Astrocyte (in vitro differentiated cells and primary cell): Measurements from ENCODE around the gene TEAD1. TPM values are rescaled to one million over a fixed set of nuclear protein-coding genes. Genes with fewer than 3 reads are reported as not detected.
"Not testable (repeated sequence)": the region's sequence is repeated elsewhere in the genome, so short reads cannot be mapped to it uniquely, and the experiment has no call there.

Experiments
- DNase-seq: peaks from one replicate; pipeline ENCODE4 v3.0.0-alpha.2; 2010; ENCODE audit warnings: low read depth
- FAIRE-seq: peaks from 2 replicates; lab custom pipeline; 2011; peaks lifted over from hg19 to GRCh38; lab: Jason Lieb, UNC
- H2AFZ ChIP-seq: 2 replicates; pipeline ENCODE4 v1.6.0; 2012; ENCODE audit warnings: low read depth, low read length, inconsistent platforms
- H3K27ac ChIP-seq: 2 replicates; pipeline ENCODE4 v1.5.1; 2011; ENCODE audit warnings: low read depth, low read length, inconsistent platforms
- H3K27me3 ChIP-seq: 2 replicates; pipeline ENCODE4 v1.6.0; 2011; ENCODE audit warnings: low read length, inconsistent platforms; ENCODE audit not compliant: insufficient read depth
- H3K36me3 ChIP-seq: 2 replicates; pipeline ENCODE4 v1.5.1; 2011; ENCODE audit warnings: low read length, inconsistent platforms; ENCODE audit not compliant: insufficient read depth
- H3K4me1 ChIP-seq: 2 replicates; pipeline ENCODE4 v1.5.1; 2011; ENCODE audit warnings: low read length, inconsistent platforms; ENCODE audit not compliant: insufficient read depth
- H3K4me2 ChIP-seq: 2 replicates; pipeline ENCODE4 v1.6.0; 2012; ENCODE audit warnings: low read length, inconsistent platforms
- H3K4me3 ChIP-seq: 2 replicates; pipeline ENCODE4 v1.5.1; 2011; ENCODE audit warnings: low read depth, mild to moderate bottlenecking, low read length, inconsistent platforms; ENCODE audit not compliant: insufficient read depth
- H3K79me2 ChIP-seq: 2 replicates; pipeline ENCODE4 v1.6.0; 2012; ENCODE audit warnings: mild to moderate bottlenecking, low read length, inconsistent platforms; ENCODE audit not compliant: insufficient read depth
- H3K9ac ChIP-seq: 2 replicates; pipeline ENCODE4 v1.6.0; 2012; ENCODE audit warnings: mild to moderate bottlenecking, low read length, inconsistent platforms
- H3K9me3 ChIP-seq: 2 replicates; pipeline ENCODE4 v1.5.1; 2012; ENCODE audit warnings: low read depth, mild to moderate bottlenecking, low read length, inconsistent platforms; ENCODE audit not compliant: insufficient read depth
- H4K20me1 ChIP-seq: 2 replicates; pipeline ENCODE4 v1.6.0; 2012; ENCODE audit warnings: low read length, inconsistent platforms; ENCODE audit not compliant: insufficient read depth
- H3K27ac Mint-ChIP-seq: one replicate; pipeline ENCODE4 v1.8.0; 2021; ENCODE audit warnings: mild to moderate bottlenecking, mixed read lengths; ENCODE audit not compliant: unreplicated experiment
- H3K27me3 Mint-ChIP-seq: one replicate; pipeline ENCODE4 v1.8.0; 2021; ENCODE audit warnings: low read depth, mixed read lengths; ENCODE audit not compliant: unreplicated experiment
- H3K36me3 Mint-ChIP-seq: one replicate; pipeline ENCODE4 v1.8.0; 2021; ENCODE audit warnings: low read depth, mixed read lengths; ENCODE audit not compliant: unreplicated experiment
- H3K4me1 Mint-ChIP-seq: one replicate; pipeline ENCODE4 v1.8.0; 2021; ENCODE audit warnings: low read depth, mixed read lengths; ENCODE audit not compliant: unreplicated experiment
- H3K4me3 Mint-ChIP-seq: one replicate; pipeline ENCODE4 v1.8.0; 2021; ENCODE audit warnings: mild to moderate bottlenecking, moderate library complexity, mixed read lengths; ENCODE audit not compliant: unreplicated experiment
- H3K9me3 Mint-ChIP-seq: one replicate; pipeline ENCODE4 v1.8.0; 2021; ENCODE audit warnings: mild to moderate bottlenecking, mixed read lengths; ENCODE audit not compliant: unreplicated experiment
- CTCF ChIP-seq: IDR thresholded peaks from 2 replicates; pipeline ENCODE4 v1.5.1; 2011; ENCODE audit warnings: low read depth, mild to moderate bottlenecking, inconsistent platforms, low read length, moderate library complexity; ENCODE audit not compliant: insufficient read depth
- EZH2 ChIP-seq: IDR thresholded peaks from 2 replicates; pipeline ENCODE4 v1.6.1; 2012; ENCODE audit warnings: mild to moderate bottlenecking, low read length, inconsistent platforms; ENCODE audit not compliant: insufficient read depth
- total RNA-seq: library from RNA; stranded (reverse); gene quantifications from 2 replicates; pipeline ENCODE4 v1.2.1, GENCODE V29; 2021

The TEAD1 gene
- total RNA-seq, 1 donor from 2014 or later = 149 TPM

DNA sequence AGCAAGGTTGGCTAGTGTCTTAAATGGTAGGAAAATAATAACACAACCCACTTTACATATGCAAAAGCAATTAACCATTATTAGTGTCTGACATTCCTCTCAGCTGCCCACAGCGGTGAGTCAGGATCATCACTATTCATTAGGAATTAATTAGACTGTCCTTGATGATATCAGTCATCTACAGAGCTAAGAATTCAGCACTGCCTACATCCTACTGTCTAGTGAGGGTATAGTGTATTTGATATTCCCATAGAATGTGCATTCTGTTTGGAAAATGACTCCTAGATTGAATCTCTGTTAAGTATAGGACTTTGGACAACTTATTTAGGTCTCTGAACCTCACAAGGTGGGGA lies 82.2 kb downstream of the TEAD1 start:
- H3K9ac ChIP-seq = no peak overlapping the region
- Mint-ChIP-seq H3K4me1 (peaks cover 42% of the 10 kb centered on the region), H3K36me3 (peaks cover 4% of the 10 kb centered on the region), H3K27me3 (no peaks in the 10 kb centered on the region), H3K27ac (no peak overlapping the region), H3K9me3 (no peaks in the 10 kb centered on the region), H3K4me3 (no peak overlapping the region)
- no peak overlapping the region for H3K4me2 ChIP-seq
- DNase-seq = no peak
- FAIRE-seq = no peak
- no peak overlapping the region for H3K27ac ChIP-seq
- H3K36me3 ChIP-seq = no peaks in the 10 kb centered on the region
- no peak overlapping the region for H3K4me3 ChIP-seq
- no peak overlapping the region for H2AFZ ChIP-seq
- no peaks in the 10 kb centered on the region for H3K27me3 ChIP-seq
- peaks cover 97% of the 10 kb centered on the region for H3K79me2 ChIP-seq
- peaks cover 24% of the 10 kb centered on the region for H3K4me1 ChIP-seq
- TF ChIP-seq EZH2 (no peak), CTCF (no peak)
- no peaks in the 10 kb centered on the region for H3K9me3 ChIP-seq
- H4K20me1 ChIP-seq = peaks cover 94% of the 10 kb centered on the region

GRCh38 chr11:12756867-12757266 lies 82.6 kb downstream of the TEAD1 start:
- Histone ChIP-seq H3K9ac (no peak overlapping the region), H4K20me1 (peaks cover 94% of the 10 kb centered on the region), H3K27me3 (no peaks in the 10 kb centered on the region), H3K9me3 (no peaks in the 10 kb centered on the region), H3K4me3 (no peak overlapping the region), H3K4me2 (no peak overlapping the region), H3K79me2 (peaks cover 97% of the 10 kb centered on the region), H3K27ac (no peak overlapping the region), H3K4me1 (peaks cover 24% of the 10 kb centered on the region), H2AFZ (no peak overlapping the region), H3K36me3 (no peaks in the 10 kb centered on the region)
- no peak for TF ChIP-seq CTCF
- no peak for TF ChIP-seq EZH2
- H3K4me3 Mint-ChIP-seq = no peak overlapping the region
- peaks cover 46% of the 10 kb centered on the region for H3K4me1 Mint-ChIP-seq
- peaks cover 4% of the 10 kb centered on the region for H3K36me3 Mint-ChIP-seq
- no peak for DNase-seq
- peak overlapping the region; percentile 64 for H3K27ac Mint-ChIP-seq
- no peaks in the 10 kb centered on the region for H3K27me3 Mint-ChIP-seq
- no peak for FAIRE-seq
- no peaks in the 10 kb centered on the region for H3K9me3 Mint-ChIP-seq

- H3K4me1 Mint-ChIP-seq = peaks cover 51% of the 10 kb centered on the region
- Histone ChIP-seq H3K9ac (no peak overlapping the region), H2AFZ (no peak overlapping the region), H3K79me2 (peaks cover 97% of the 10 kb centered on the region), H3K27ac (no peak overlapping the region), H4K20me1 (peaks cover 95% of the 10 kb centered on the region), H3K4me2 (no peak overlapping the region), H3K36me3 (no peaks in the 10 kb centered on the region), H3K4me1 (peaks cover 24% of the 10 kb centered on the region), H3K4me3 (no peak overlapping the region), H3K9me3 (no peaks in the 10 kb centered on the region), H3K27me3 (no peaks in the 10 kb centered on the region)
- DNase-seq = no peak
- H3K4me3 Mint-ChIP-seq = no peak overlapping the region
- peaks cover 4% of the 10 kb centered on the region for H3K36me3 Mint-ChIP-seq
- FAIRE-seq = no peak
- H3K27me3 Mint-ChIP-seq = no peaks in the 10 kb centered on the region
- TF ChIP-seq EZH2 = no peak
- TF ChIP-seq CTCF = no peak
- H3K9me3 Mint-ChIP-seq = no peaks in the 10 kb centered on the region
- H3K27ac Mint-ChIP-seq = peak overlapping the region; percentile 64
Observed at GRCh38 chr11:12757416-12757815, 83.2 kb downstream of the TEAD1 start.

GRCh38 chr11:12758117-12758516 lies 83.9 kb downstream of the TEAD1 start:
- H4K20me1 ChIP-seq = peaks cover 94% of the 10 kb centered on the region

More at GRCh38 chr11:12758117-12758516, 83.9 kb downstream of the TEAD1 start:
- H3K27me3 Mint-ChIP-seq, DNase-seq, H3K27ac ChIP-seq, H3K27ac Mint-ChIP-seq, H3K36me3 Mint-ChIP-seq, FAIRE-seq, H2AFZ ChIP-seq, H3K9me3 ChIP-seq, H3K27me3 ChIP-seq, H3K4me3 Mint-ChIP-seq, H3K4me3 ChIP-seq, H3K4me2 ChIP-seq, H3K9ac ChIP-seq, H3K36me3 ChIP-seq, H3K9me3 Mint-ChIP-seq: not testable (repeated sequence)
- peaks cover 24% of the 10 kb centered on the region for H3K4me1 ChIP-seq
- peaks cover 97% of the 10 kb centered on the region for H3K79me2 ChIP-seq
- H3K4me1 Mint-ChIP-seq = peaks cover 56% of the 10 kb centered on the region
